ENCODE data around the gene KLHL3.

DNA sequence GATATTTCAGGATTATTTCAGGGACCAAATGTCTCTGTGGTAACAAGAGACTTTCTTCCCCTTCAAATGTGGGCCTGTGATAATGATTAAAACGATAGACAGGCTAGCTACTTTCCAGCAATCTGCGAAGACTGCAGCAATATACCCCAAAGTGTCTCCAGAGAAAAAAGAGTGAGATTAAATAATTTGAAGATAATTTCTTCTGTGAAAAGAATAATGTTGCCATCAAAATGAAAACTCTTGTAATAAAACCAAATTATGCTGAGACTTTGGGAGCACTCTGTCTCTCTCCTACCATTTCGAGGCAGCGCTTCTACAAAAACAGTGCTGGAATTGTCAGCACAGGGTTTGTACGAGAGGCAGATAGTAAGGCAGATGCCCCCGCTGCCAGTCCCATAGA is 132.5 kb downstream of the KLHL3 start:
- TF ChIP-seq CTCF (IDR thresholded peaks at IDR 0.05) (no peak), POLR2A (IDR thresholded peaks at IDR 0.05) (no peak)

All from body of pancreas (tissue), 4 donors.